GM19193 (cell line): Measurements from ENCODE around the gene MAPK6.

Source experiments
- POLR2A ChIP-seq: IDR thresholded peaks from 4 replicates; pipeline ENCODE4 v1.6.1; 2011; ENCODE audit not compliant: insufficient read depth, insufficient read length; ENCODE audit errors: extremely low read depth

The MAPK6 gene

DNA sequence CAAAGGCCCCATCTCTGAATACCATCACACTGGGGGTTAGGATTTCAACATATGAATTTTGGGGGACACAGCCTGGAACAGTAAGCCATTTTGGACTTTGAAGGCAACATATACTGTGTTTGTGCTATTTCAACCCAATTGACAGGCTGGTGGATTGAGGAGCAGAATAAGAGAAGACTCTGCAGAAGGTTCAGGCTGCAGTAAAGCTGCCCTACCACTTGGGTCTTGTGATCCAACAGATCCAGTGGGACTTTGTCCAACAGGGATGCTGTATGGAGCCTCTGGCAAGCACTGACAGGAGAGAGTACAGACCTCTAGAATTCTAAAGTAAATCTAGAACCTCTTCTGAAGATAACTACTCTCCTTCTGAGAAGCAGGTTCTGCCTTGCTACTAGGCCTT, 94.7 kb downstream of the MAPK6 start:
- no peak for TF ChIP-seq POLR2A

GRCh38 chr15:52114261-52115055, 95.4 kb downstream of the MAPK6 start:
- no peak for TF ChIP-seq POLR2A

DNA sequence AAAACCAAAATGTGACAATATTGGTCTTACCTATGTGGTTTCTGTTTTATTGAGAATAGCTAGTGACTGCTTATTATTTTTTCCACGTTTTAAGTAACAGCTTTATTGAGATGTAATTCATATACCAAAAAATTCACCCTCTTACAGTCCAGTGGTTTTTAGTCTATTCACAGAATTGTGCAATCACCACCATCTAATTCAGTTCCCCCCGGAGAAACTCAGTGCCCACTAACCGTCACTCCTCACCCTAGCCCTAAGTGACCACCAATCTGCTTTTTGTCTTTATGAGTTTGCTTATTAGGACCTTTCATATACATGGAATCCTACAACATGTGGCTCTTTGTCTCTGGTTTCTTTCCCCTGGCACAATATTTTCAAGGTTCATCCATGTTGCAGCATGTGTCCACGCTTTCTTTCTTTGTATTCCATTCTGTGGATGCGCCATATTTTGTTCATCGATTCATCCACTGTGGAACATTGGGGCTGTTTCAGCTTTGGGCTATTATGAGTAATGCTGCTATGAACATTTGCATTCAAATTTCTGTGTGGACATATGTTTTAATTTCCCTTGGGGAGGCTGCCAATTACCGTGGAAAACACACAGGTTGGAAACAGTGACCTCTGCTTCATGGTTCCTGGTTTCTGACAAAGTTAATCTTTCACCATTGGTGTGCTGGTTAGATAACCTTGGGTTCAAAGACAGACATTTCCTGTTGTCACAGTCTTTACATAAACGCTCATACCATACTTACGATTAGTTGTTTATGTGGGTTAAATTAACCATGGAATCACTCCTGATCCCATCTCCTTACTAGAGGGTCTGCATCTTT, 96.8 kb downstream of the MAPK6 start:
- no peak for TF ChIP-seq POLR2A
